Activated naive CD8-positive, alpha-beta T cell treated with anti-CD3 and anti-CD28 coated beads, Interleukin-2, amount 10 ng/mL, durations not matched to agents 7 days and 5 days (primary cell): ENCODE measurements around the gene DPYD. TPM values are rescaled to one million over a fixed set of nuclear protein-coding genes. Genes with fewer than 3 reads are reported as not detected.
"Not testable (repeated sequence)": the region's sequence is repeated elsewhere in the genome, so short reads cannot be mapped to it uniquely, and the experiment has no call there.

ENCODE experiments used
- ATAC-seq: fragments of 150-1000 bp; cut with Tn5 transposase; one replicate; pipeline ENCODE4 v1.10.0; 2021; ENCODE audit warnings: low read depth, moderate library complexity
- POLR2A ChIA-PET: fragments of 350-600 bp; sonication (Branson Sonifier 250); formaldehyde crosslinking; loops from one replicate; lab custom pipeline; 2021; ENCODE audit warnings: antibody characterized with exemption; lab: Charles Lee
- DNase-seq: peaks from one replicate; pipeline ENCODE4 v3.0.0; 2021
- H3K27ac Mint-ChIP-seq: one replicate; pipeline ENCODE4 v1.8.0; 2022; ENCODE audit warnings: mild to moderate bottlenecking, mixed read lengths
- H3K27me3 Mint-ChIP-seq: one replicate; pipeline ENCODE4 v1.8.0; 2022; ENCODE audit warnings: mild to moderate bottlenecking, moderate library complexity, mixed read lengths
- H3K36me3 Mint-ChIP-seq: one replicate; pipeline ENCODE4 v1.8.0; 2021; ENCODE audit warnings: mild to moderate bottlenecking, mixed read lengths
- H3K4me1 Mint-ChIP-seq: one replicate; pipeline ENCODE4 v1.8.0; 2021; ENCODE audit warnings: mixed read lengths
- H3K4me3 Mint-ChIP-seq: one replicate; pipeline ENCODE4 v1.8.0; 2022; ENCODE audit warnings: mild to moderate bottlenecking, moderate library complexity, mixed read lengths
- H3K9me3 Mint-ChIP-seq: one replicate; pipeline ENCODE4 v1.8.0; 2021; ENCODE audit warnings: mixed read lengths
- total RNA-seq, 2 experiments: library from RNA; stranded (reverse); gene quantifications; one replicate each; pipeline ENCODE4 v1.2.3, GENCODE V29; 2021

Gene DPYD
- total RNA-seq, 2 experiments from 2014 or later: 42.0 to 42.3 TPM

DNA sequence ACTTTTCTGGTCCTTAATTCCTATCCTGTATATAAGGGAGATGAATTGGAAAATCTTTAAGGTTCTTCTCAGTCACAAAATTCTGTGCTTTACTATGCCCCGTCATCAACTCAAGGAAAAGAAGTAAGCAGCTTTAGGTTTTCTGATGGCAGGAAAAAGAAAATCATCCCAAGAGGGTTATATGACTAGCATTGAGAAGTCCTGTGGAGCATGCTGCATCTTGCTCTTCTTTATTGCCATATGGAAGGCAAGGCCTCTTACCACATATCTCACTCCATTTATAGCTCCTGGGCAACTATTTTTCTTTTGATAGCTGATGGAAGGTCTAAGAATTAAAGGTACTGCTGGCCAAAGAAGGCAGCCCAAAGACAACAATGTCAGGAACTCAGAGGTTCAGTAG, 552.5 kb downstream of the DPYD start:
- ATAC-seq (no peak), DNase-seq (no peak)
- H3K36me3 Mint-ChIP-seq: peaks cover 7% of the 10 kb centered on the region
- H3K4me1 Mint-ChIP-seq: peaks cover 2% of the 10 kb centered on the region
- POLR2A ChIA-PET: no interaction called here
- peaks cover 6% of the 10 kb centered on the region for H3K9me3 Mint-ChIP-seq
- no peaks in the 10 kb centered on the region for H3K27me3 Mint-ChIP-seq
- no peak overlapping the region for H3K4me3 Mint-ChIP-seq
- H3K27ac Mint-ChIP-seq: no peak overlapping the region

DNA sequence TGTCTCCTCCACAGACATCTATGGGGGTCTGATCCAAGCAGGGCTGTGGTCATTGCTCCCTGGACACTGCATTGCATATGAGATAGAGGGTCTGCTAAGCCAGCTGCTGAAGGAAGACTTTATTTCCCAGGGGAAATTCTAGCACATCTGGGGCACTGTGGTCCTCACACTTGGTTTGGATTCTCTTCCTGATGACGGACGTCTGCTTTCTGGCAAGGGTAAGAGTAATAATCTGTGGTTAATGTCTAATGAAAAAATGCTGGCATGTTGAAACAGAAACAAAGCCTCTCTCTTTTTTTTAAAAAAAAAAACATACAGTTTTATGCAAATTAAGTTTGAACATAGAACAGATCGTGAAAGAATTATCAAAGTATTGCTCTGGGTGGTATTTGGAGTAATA, 553.9 kb downstream of the DPYD start:
- Mint-ChIP-seq H3K9me3 (peaks cover 6% of the 10 kb centered on the region), H3K36me3 (peaks cover 7% of the 10 kb centered on the region), H3K27me3 (no peaks in the 10 kb centered on the region), H3K4me3 (no peak overlapping the region), H3K4me1 (peaks cover 2% of the 10 kb centered on the region), H3K27ac (no peak overlapping the region)
- ATAC-seq (no peak), DNase-seq (no peak)
- POLR2A ChIA-PET: no interaction called here

DNA sequence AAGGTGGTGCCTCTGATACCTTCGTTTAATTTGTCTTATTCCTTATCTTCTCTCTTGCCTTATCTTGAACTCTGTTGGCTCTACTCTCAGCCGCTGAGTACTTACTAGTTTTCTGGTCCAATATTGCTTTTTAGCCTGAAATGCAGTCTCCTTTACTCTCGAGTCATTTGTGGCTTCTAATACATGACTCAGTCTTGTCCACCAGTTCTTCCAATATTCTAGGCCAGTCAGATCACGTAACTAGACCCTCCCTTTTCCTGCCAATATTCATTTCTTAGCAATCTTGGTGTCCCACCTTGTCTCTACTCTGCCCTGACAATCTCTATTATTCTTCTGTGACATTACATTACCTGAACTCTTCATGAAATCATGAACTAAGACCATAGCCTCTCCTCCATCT, 555.8 kb downstream of the DPYD start:
- H3K4me3 Mint-ChIP-seq: no peak overlapping the region
- DNase-seq (no peak), ATAC-seq (no peak)
- H3K27ac Mint-ChIP-seq: no peak overlapping the region
- H3K4me1 Mint-ChIP-seq: peaks cover 2% of the 10 kb centered on the region
- H3K36me3 Mint-ChIP-seq: peaks cover 9% of the 10 kb centered on the region
- peaks cover 8% of the 10 kb centered on the region for H3K9me3 Mint-ChIP-seq
- H3K27me3 Mint-ChIP-seq: no peaks in the 10 kb centered on the region
- POLR2A ChIA-PET: no interaction called here

DNA sequence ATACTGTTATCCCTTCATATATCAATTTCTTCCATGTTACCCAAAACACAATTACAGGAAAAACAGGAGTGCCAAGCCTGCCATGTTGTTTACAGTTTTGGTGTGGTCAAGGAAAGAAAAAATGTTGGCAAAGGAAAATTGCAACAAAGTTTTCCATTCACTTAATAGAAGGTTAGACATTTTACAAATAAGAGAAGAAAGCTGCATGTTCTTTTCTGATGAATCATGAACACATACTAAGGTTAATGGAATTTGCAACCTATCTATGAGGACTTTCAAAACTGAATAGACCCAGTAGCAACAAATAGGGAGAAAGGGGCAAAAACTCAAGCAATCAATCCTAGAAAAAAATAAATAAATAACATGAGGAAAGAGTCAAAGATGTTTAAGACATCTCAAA, 556.7 kb downstream of the DPYD start:
- Mint-ChIP-seq H3K4me3 (no peak overlapping the region), H3K9me3 (peaks cover 10% of the 10 kb centered on the region)

DNA sequence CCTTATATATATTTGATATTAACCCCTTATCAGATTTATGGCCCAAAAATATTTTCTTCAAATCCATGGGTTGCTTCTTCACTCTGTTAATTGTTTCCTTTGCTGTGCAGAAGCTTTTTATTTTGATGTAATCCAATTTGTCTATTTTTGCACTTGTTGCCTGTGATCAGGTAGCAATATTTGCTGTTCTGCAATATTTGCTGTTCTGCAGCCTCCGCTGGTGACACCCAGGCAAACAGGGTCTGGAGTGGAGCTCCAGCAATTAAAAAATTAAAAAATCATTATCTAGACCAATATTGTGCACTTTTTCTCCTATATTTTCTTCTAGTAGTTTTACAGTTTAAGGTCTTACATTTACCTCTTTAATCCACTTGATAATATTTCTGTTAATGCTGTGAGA, 564.5 kb downstream of the DPYD start:
- Mint-ChIP-seq H3K27ac (no peak overlapping the region), H3K4me1 (no peaks in the 10 kb centered on the region), H3K27me3 (no peaks in the 10 kb centered on the region), H3K9me3 (peaks cover 8% of the 10 kb centered on the region), H3K4me3 (no peak overlapping the region), H3K36me3 (peaks cover 11% of the 10 kb centered on the region)
- no peak for ATAC-seq
- POLR2A ChIA-PET: no interaction called here
- no peak for DNase-seq

More for the DNA sequence above, 556.7 kb downstream of the DPYD start:
- peaks cover 14% of the 10 kb centered on the region for H3K36me3 Mint-ChIP-seq
- ATAC-seq (no peak), DNase-seq (no peak)
- POLR2A ChIA-PET: no interaction called here
- H3K4me1 Mint-ChIP-seq: peaks cover 2% of the 10 kb centered on the region
- no peaks in the 10 kb centered on the region for H3K27me3 Mint-ChIP-seq
- no peak overlapping the region for H3K27ac Mint-ChIP-seq

DNA sequence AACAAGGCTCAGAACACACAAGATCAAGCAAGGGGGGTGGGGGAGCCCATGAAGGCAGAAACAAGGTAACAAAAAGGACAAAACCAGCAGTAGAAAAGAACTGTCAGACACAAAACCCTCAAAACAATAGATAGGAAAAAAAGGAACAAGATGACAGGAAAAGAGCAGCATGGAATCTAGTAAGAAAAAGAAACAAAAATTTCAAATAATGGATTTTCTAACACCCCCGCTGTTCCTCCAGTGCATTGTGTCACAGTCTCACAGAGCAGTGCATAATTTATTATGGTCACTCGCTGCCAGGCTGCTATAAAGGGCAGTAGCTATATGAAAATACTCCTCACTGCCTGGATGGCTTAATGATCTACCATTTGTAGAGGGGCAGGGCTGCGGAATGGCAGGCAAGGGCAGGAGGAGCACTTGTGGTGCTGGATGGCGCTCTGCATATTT, 567.9 kb downstream of the DPYD start:
- Mint-ChIP-seq H3K36me3 (no peaks in the 10 kb centered on the region), H3K4me3 (no peak overlapping the region), H3K9me3 (peaks cover 2% of the 10 kb centered on the region), H3K27me3 (no peaks in the 10 kb centered on the region), H3K4me1 (no peaks in the 10 kb centered on the region), H3K27ac (no peak overlapping the region)
- DNase-seq (no peak), ATAC-seq (no peak)
- POLR2A ChIA-PET: no interaction called here

DNA sequence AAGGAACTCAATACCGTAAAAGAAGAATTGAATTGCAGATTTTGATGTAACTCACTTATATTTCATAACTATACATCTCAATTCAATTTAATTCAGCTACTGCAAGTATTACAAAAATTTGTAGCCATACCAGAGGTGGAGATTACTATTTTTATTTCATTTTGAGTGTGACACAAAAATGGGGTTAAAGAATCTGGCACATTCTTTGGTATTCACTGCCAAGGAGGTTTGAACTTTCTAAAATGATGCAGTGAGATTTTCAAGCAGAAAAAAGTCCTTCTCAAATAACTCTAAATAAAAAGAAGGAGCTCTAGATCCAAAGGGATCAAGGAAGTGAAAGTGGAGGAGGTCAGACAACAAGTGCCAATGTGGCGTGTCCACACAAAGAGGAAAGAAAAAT, 569.0 kb downstream of the DPYD start:
- no peaks in the 10 kb centered on the region for H3K9me3 Mint-ChIP-seq

DNA sequence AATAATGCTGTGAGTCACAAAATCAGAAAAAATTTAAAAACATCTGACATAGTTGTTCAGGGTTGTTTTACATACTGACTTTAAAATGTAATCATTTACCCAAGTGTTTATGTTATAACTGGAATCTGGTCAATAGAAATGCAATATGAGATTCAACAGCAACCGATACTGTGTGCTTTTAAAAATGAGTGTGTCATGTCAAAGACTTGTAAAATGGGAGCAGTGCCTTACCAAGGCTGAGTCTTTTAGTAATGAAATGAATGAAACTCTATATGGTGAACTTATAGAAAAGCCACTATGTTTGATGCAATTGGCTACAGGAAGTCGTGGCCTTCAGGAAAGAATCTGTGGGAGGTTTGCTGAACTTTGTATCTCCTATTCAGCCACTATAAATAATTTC, 570.2 kb downstream of the DPYD start:
- no peak overlapping the region for H3K27ac Mint-ChIP-seq
- H3K4me3 Mint-ChIP-seq: no peak overlapping the region
- peaks cover 1% of the 10 kb centered on the region for H3K36me3 Mint-ChIP-seq
- H3K9me3 Mint-ChIP-seq: no peaks in the 10 kb centered on the region
- POLR2A ChIA-PET: no interaction called here
- H3K27me3 Mint-ChIP-seq: no peaks in the 10 kb centered on the region
- ATAC-seq (no peak), DNase-seq (no peak)
- no peaks in the 10 kb centered on the region for H3K4me1 Mint-ChIP-seq

More for the DNA sequence above, 569.0 kb downstream of the DPYD start:
- no peak for DNase-seq
- H3K27me3 Mint-ChIP-seq: no peaks in the 10 kb centered on the region
- no peak for ATAC-seq
- POLR2A ChIA-PET: no interaction called here
- H3K27ac Mint-ChIP-seq: no peak overlapping the region
- peaks cover 1% of the 10 kb centered on the region for H3K36me3 Mint-ChIP-seq
- no peak overlapping the region for H3K4me3 Mint-ChIP-seq
- no peaks in the 10 kb centered on the region for H3K4me1 Mint-ChIP-seq

DNA sequence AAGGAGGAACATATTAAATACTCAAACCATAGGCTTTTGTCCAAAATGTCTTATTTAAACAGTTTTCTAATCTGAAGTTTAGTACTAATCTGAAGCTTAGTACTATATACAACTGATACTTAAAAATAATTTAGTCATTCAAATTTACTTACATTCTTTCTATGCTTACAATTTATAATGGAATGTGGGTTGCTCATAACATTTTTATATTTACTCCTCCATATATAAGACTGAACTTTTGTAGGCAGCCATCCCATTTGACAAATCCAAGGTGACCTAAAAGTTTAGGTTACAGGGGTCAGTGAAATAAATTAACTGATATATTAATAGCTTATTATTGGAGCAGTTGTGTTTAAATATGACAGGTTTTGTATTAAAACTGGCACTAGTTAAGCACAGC, 570.6 kb downstream of the DPYD start:
- Mint-ChIP-seq H3K4me1 (no peaks in the 10 kb centered on the region), H3K9me3 (no peaks in the 10 kb centered on the region), H3K27me3 (no peaks in the 10 kb centered on the region), H3K36me3 (peaks cover 1% of the 10 kb centered on the region), H3K27ac (no peak overlapping the region), H3K4me3 (no peak overlapping the region)
- POLR2A ChIA-PET: no interaction called here
- ATAC-seq: no peak
- DNase-seq: no peak

DNA sequence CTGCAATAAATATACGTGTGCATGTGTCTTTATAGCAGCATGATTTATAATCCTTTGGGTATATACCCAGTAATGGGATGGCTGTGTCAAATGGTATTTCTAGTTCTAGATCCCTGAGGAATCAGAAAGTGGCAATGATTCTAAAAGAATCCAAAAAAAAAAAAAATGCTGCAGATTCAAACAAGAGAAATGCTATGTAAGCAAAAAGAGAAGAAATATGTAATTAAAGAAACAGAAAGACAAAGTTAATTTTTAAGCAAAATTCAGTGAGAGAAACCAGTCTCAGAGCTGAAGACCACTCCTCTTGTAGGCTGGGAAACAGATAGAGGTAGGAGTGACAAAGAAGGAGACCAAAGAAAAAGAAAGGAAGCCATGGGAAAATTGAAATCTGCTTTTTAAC, 571.0 kb downstream of the DPYD start:
- H3K27ac Mint-ChIP-seq, H3K27me3 Mint-ChIP-seq, H3K4me1 Mint-ChIP-seq, POLR2A ChIA-PET, ATAC-seq, DNase-seq, H3K36me3 Mint-ChIP-seq, H3K9me3 Mint-ChIP-seq, H3K4me3 Mint-ChIP-seq: not testable (repeated sequence)

DNA sequence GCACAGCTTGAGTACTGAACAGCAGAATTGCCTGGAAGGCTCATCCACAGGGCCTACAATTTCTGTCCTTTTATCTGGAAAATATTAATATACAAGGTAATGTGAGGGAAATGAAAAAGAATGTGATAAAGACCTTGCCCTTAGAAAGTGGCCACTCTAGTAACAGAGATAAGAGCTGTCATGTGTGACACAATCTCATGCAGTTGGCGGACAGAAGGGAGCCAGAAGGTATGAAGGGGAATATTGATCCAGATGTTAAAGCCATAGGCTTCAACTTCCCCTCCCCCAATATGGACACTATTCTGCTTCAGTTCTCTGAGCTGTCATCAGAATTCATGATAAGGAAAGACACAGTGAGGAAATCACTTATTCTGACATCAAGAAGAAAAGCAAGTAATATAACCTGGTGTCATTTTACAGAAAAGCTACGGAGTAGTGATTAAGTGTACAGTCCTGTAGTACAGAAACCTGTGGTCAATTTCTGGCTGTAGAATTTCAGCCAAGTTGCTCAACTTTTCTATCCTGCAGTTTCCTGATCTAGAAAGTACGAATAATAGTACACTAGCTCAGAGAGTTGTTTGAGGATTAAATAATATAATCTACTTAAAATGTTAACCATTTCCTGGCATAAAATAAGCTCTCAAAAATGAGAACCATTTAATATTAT, 572.1 kb downstream of the DPYD start:
- H3K27me3 Mint-ChIP-seq: no peaks in the 10 kb centered on the region
- ATAC-seq (no peak), DNase-seq (no peak)
- no peaks in the 10 kb centered on the region for H3K9me3 Mint-ChIP-seq
- H3K4me3 Mint-ChIP-seq: no peak overlapping the region
- POLR2A ChIA-PET: no interaction called here
- no peaks in the 10 kb centered on the region for H3K4me1 Mint-ChIP-seq
- no peak overlapping the region for H3K27ac Mint-ChIP-seq
- peaks cover 1% of the 10 kb centered on the region for H3K36me3 Mint-ChIP-seq

DNA sequence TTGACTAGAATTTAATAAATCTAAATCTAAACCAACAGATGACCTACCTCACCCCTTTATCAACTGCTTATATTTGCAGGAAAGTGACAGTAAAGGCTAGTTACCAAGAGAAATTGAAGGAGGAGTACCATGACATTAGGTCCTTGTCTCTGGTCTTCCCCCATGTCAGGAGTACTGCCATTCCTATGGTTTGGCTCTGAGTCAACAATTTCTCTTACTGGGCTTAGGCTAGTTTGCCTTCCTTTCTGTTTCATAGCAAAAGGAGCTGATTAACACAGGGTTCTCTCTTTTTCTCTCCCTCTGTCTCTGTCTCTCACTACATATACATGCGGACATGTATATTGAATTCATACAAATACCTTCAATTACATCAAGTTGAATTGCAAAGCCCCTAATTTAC, 579.9 kb downstream of the DPYD start:
- H3K27me3 Mint-ChIP-seq: no peaks in the 10 kb centered on the region
- POLR2A ChIA-PET: no interaction called here

DNA sequence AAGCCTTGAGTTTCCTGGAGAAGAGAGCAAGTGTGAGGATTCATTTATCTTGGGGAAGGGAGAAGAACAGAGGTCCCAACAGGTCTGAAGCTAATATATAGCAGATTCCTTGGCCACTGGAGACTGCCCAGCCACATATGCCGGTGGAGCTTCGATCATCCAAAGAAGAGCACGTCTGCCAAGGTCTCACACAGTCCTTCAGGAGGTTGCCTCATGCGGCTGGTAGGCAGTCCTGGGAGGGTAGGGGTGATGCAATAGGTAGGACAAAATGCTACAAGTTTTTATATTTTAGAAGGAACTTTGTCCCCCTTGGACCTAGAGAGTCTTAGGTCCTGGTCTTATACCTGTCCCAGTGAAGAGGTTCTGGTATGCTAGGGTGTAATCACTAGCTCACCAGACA, 582.5 kb downstream of the DPYD start:
- DNase-seq: no peak
- no peaks in the 10 kb centered on the region for H3K27me3 Mint-ChIP-seq
- H3K36me3 Mint-ChIP-seq: peaks cover 12% of the 10 kb centered on the region
- H3K27ac Mint-ChIP-seq: no peak overlapping the region
- H3K9me3 Mint-ChIP-seq: peaks cover 2% of the 10 kb centered on the region
- POLR2A ChIA-PET: no interaction called here
- no peak for ATAC-seq
- H3K4me1 Mint-ChIP-seq: no peaks in the 10 kb centered on the region
- no peak overlapping the region for H3K4me3 Mint-ChIP-seq

More for the DNA sequence above, 579.9 kb downstream of the DPYD start:
- DNase-seq (no peak), ATAC-seq (no peak)
- Mint-ChIP-seq H3K4me3 (no peak overlapping the region), H3K9me3 (peaks cover 2% of the 10 kb centered on the region), H3K4me1 (no peaks in the 10 kb centered on the region), H3K27ac (no peak overlapping the region), H3K36me3 (peaks cover 12% of the 10 kb centered on the region)

DNA sequence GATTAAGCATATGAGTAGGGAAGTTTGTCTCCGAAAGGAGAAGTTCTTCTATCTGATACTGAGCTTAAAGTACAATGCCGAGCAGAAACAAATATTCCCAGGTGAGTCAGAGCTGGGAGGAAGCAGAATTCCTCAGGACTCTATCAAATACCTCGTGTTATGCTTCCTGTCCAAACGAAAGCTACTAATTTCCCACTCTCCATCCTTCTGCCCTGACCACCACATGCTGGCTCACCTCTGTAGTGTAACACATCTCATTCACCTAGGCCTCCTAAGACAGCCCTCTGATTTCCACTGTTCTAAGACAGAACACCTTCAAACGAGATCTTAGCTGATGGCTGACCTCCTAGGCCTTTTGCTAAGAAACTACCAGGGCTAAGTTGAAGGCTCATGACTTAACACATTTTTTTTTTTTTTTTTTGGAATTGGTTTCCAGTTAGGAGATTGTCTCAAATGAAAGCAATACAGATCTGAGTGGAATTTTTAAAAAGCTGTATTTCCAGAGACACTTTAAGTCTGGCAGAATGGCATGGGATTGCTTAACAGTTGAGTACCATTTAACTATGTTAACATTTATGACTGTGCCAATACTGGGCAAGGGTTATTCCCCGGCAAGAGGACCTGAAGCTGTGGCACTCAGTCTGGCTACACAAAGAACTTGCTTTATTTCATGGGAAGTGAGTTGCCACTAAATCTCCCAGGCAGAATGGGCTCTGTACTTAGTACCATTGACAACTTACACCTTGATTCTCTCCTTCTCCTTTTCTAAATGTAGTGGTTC, 583.4 kb downstream of the DPYD start:
- Mint-ChIP-seq H3K27ac (no peak overlapping the region), H3K9me3 (peaks cover 2% of the 10 kb centered on the region), H3K4me1 (no peaks in the 10 kb centered on the region), H3K36me3 (peaks cover 12% of the 10 kb centered on the region), H3K4me3 (no peak overlapping the region), H3K27me3 (no peaks in the 10 kb centered on the region)
- POLR2A ChIA-PET: no interaction called here
- DNase-seq: no peak
- no peak for ATAC-seq
